ENCODE results near the gene TCIRG1. TPM values are rescaled to one million over a fixed set of nuclear protein-coding genes. Genes with fewer than 3 reads are reported as not detected.

Gene TCIRG1
- total and polyA plus RNA-seq, 2 of the 13 experiments (the other 11 are each of a cell fraction or from before 2014, with no cell fraction given): 48.0 to 69.6 TPM

- no peak for TF ChIP-seq ZNF512 (CRISPR knock-in tag; IDR thresholded peaks at IDR 0.05)
- TF ChIP-seq SP4 (CRISPR knock-in tag; IDR thresholded peaks at IDR 0.05): peak; percentile 24; the same call in 1 of the 2 replicates
- no peak for TF ChIP-seq ZNF816 (CRISPR knock-in tag; IDR thresholded peaks at IDR 0.05; ENCODE audit: borderline replicate concordance)
- peak; percentile 57; the same call in 1 of the 2 replicates for TF ChIP-seq EEA1 (CRISPR knock-in tag; IDR thresholded peaks at IDR 0.05; ENCODE audit: borderline replicate concordance)
- TF ChIP-seq ZNF343 (CRISPR knock-in tag; IDR thresholded peaks at IDR 0.05): 0 out of 2 replicates have a peak, but pooled peaks have one; percentile 63
- TF ChIP-seq MYPOP (CRISPR knock-in tag; IDR thresholded peaks at IDR 0.05): 0 out of 2 replicates have a peak, but pooled peaks have one; percentile 24
- TF ChIP-seq HIC2 (CRISPR knock-in tag; IDR thresholded peaks at IDR 0.05; ENCODE audit: low read depth): no peak
- no peak for TF ChIP-seq GMEB2 (CRISPR knock-in tag; IDR thresholded peaks at IDR 0.05; ENCODE audit: low read depth)
- TF ChIP-seq ZNF264 (CRISPR knock-in tag; IDR thresholded peaks at IDR 0.05): 0 out of 2 replicates have a peak, but pooled peaks have one; percentile 40
- TF ChIP-seq CREBL2 (CRISPR knock-in tag; IDR thresholded peaks at IDR 0.05; ENCODE audit: borderline replicate concordance): no peak
- peak; percentile 56 for TF ChIP-seq MYC (CRISPR knock-in tag; IDR thresholded peaks at IDR 0.05; ENCODE audit: borderline replicate concordance)
- TF ChIP-seq FOXM1 (CRISPR knock-in tag; IDR thresholded peaks at IDR 0.05): no peak
- TF ChIP-seq CCDC6 (CRISPR knock-in tag; IDR thresholded peaks at IDR 0.05): no peak
- no peak for TF ChIP-seq ZNF503 (CRISPR knock-in tag; IDR thresholded peaks at IDR 0.05)
- no peak for TF ChIP-seq FUBP1 (CRISPR knock-in tag; IDR thresholded peaks at IDR 0.05; ENCODE audit: borderline replicate concordance)
Observed at GRCh38 chr11:68040101-68040956, 1.5 kb downstream of the TCIRG1 start (continued).

Measured in HepG2 (cell line).